HuH-7.5 (cell line): ENCODE results near the gene ZNF579.
"Not testable (repeated sequence)": the region's sequence is repeated elsewhere in the genome, so short reads cannot be mapped to it uniquely, and the experiment has no call there.

Source experiments
- DNase-seq: peaks from one replicate; pipeline ENCODE4 v3.0.0; 2011; ENCODE audit warnings: low spot score

ZNF579 gene

DNA sequence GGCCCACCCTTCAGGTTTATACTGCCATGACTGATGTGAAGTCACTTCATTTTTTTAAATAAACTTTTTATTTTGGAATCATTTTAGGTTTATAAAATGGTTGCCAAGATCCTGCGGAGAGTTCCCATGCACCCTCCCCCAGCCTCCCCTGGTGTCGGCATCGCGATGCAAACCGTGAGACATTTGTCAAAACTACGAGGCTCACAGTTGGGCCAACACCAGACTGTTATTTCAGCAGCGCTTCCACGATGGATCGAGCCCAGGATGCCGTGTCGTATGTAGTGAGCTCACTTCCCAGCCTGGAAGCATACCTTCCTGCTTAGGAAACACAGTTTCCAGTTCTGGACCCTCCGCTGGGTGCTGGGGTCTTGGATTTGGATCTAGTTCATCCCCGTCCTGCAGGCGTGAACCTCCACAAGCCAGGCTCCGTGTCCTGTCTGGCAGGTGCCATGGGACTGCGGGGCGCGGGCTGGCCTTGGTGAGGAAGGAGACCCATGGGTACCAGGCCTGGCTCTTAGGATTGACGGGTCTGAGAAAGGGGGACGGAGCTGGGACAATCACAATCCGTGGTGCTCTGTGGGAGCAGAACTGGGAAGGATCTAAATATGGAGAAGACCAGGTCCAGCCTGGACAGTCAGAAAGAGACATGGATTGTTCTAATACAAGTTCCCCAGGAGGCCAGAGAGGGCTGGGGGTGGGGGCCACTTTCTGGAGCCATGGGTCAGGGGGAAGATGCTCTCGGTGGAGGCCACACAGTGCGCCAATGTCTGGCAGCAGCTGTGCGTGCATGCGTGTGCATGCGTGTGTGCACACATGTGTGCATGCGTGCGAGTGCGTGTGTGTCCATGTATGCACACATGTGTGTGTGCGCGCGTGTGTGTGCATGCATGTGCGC lies 41.3 kb downstream of the ZNF579 start:
- DNase-seq = no peak

DNA sequence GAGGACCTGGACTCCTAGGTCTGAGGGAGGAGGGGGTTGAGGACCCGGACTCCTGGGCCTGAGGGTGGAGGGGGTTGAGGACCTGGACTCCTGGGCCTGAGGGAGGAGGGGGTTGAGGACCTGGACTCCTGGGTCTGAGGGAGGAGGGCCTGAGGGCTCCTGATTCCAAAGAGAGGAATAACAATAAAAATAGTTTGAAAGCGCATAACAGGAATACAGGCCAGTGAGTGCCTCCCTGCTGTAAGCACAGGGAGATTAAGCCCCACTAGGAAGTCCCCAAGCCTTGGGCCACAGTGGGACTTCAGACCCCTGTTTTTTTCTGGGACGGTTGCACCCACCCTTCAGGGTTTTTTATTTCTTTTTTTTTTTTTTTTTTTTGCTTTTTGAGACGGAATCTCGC lies 42.5 kb downstream of the ZNF579 start:
- no peak for DNase-seq

DNA sequence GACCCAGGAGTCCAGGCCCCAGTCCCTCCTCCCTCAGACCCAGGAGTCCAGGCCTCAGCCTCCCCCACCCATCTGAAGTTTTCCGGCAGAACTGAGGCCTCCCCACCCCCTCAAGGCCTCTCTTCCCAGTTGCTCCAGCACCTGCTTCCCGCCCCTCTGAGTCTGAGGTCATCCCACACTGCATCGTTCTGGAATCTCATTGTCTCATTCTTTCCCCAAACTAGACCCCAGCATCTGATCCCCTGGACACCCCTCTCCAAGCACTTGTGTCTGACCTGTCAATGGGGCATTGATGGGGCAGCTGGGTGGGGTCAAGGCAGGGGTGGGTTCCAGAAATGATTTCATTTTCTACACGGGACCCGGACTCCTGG lies 42.9 kb downstream of the ZNF579 start:
- DNase-seq = no peak

DNA sequence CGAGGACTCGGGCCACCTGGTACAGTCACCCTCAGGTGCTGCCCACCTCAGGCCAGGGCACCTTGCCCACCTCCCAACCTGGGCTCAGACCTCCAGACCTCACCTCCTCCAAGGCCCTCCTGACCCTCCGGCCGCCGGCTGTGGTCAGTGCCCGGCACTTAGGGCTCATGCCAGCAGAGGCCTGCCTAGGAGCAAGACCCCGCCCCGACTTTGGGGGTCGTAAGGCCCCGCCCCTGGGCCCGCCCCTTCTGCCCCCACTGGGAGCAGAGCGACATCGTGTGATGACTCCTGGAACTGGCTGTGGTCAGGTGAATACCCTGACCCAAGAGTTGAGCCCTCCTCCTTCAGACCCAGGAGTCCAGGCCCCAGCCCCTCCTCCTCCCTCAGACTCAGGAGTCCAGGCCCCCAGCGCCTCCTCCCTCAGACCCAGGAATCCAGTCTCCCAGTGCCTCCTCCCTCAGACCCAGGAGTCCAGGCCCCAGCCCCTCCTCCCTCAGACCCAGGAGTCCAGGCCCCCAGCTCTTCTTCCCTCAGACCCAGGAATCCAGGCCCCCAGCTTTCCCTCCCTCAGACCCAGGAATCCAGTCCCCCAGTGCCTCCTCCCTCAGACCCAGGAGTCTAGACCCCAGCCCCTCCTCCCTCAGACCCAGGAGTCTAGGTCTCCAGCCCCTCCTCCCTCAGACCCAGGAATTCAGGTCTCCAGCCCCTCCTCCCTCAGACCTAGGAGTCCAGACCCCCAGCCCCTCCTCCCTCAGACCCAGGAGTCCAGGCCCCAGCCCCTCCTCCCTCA lies 43.5 kb downstream of the ZNF579 start, which contains the start of gene SBK2:
Gene SBK2 (minus strand): TSS at position 183 of the 790 bp plus-strand sequence. CDS start 839 bp downstream, outside the sequence.
- no peak for DNase-seq

DNA sequence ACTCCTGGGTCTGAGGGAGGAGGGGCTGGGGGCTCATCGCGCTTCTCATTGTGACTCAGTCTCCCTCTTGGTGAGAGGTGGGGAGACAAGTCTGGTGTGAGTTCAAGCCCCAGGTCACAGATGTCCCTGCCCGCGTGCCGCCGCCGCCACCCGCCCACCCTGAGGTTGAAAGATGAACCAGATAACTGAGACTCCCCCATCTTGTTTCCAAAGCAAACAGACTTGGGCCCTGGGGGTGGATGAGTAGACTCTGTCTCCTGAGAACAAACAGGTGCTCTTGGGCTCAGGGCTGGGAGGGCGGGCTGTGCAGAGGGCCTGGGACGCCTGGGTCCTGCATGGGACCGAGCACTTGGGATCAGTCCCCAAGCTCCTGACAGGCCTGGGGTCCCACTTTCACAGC lies 44.3 kb downstream of the ZNF579 start:
- DNase-seq = no peak

DNA sequence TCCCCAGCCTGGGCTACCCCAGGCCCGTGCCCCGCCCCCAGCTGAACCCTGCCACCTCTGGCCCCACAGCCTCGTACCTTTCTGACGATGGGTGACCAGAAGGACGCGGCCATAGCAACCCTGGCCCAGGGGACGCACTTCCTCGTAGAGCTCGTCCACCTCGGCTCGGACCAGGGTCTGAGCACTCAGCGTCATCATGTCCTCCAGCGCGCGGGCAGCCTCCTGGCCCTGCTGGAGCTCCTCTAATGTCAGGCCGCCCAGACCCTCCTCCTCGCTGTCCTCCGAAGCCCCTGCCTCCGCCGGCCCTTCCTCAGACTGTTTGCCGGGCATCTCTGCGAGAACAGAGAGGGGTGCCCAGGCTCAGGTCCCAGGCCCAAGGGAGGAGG lies 44.7 kb downstream of the ZNF579 start:
- DNase-seq = no peak

DNA sequence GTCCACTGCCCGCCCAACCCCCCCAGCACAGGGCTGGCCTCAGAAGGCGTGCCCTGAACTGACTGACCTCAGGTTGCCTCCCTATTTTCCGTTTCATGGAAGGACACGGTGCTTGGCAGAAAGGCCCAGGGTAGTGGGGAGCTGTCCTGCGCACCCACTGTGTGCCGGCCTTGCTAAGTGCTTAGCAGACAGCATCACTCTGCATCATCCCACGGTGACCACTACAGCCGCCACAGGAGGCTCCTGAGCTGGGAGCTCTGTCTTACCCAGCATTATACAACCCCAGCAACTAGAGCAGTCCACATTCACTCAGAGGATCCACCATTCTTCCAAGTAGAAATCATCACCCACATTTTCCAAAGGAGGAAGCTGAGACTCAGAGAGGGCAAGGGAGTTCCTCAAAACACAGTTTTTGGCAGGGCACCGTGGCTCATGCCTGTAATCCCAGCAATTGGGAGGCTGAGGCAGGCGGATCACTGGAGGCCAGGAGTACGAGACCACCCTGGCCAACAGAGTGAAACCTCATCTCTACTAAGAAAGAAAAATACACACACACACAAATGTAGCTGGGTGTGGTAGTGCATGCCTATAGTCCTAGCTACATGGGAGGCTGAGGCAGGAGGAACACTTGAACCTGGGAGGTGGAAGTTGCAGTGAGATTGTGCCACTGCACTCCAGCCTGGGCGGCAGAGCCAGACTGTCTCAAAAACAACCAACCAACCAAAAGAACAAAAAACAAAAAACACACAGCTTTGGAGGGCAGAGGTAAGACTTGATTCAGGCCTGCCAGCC lies 45.3 kb downstream of the ZNF579 start:
- no peak for DNase-seq

DNA sequence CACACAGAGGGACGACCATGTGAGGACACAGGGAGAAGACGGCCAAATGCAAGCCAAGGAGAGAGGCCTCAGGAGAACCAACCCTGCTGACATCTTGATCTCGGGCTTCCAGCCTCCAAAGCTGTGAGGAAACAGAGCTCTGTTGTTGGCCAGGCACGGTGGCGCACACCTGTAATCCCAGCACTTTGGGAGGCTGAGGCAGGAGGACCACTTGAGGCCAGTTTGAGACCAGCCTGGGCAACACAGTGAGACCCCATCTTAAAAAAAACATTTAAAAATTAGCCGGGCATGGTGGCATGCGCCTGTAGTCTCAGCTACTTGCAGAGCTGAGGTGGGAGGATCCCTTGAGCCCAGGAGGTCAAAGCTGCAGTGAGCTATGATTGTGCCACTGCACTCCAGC lies 46.4 kb downstream of the ZNF579 start:
- not testable (repeated sequence) for DNase-seq

DNA sequence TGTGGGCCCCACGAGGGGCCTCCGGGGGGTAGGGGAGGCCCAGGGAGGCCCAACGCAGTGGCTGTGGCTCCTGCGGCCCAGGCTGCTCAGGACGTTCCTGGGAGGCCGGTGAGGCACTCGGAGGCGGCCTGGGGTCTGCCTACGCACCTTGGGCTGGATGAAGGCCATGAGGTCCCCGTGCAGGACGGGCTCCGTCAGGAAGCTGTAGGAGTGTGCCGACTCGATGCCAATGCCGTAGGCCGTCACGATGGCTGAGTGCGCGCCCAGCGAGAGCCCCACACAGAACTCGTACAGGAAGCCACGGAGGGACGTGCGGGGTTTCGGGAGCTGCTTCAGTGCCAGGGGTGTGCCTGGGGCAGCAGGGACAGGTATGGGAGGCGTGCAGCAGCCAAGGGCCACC lies 49.7 kb downstream of the ZNF579 start:
- DNase-seq = no peak

DNA sequence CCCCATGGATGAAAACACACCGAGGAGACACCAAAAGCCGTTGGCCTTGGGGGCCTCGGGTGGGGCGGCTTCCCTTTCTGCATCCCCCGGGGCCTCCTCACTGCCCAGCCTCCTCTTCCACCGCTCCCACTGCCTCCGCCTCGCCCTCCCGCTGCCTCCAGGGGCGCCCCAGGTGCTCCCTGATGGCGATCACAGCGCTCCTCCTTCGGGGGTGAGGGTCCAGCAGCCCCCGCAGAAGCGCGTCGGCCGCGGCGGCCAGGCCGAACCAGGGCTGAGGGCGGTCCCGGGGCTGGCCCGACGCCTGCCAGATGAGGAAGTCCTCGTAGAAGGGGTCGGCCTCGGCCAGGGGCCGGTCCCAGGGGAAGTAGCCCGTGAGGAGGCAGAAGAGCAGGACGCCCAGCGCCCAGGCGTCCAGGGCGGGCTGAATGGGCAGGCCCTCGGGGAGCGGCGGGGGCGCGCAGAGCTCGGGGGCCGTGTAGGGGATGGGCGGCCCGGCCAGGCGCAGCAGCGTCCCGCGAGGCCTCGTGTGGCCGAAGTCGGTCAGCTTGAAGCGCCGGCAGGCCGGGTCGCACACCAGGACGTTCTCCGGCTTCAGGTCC lies 50.9 kb downstream of the ZNF579 start:
- no peak for DNase-seq

DNA sequence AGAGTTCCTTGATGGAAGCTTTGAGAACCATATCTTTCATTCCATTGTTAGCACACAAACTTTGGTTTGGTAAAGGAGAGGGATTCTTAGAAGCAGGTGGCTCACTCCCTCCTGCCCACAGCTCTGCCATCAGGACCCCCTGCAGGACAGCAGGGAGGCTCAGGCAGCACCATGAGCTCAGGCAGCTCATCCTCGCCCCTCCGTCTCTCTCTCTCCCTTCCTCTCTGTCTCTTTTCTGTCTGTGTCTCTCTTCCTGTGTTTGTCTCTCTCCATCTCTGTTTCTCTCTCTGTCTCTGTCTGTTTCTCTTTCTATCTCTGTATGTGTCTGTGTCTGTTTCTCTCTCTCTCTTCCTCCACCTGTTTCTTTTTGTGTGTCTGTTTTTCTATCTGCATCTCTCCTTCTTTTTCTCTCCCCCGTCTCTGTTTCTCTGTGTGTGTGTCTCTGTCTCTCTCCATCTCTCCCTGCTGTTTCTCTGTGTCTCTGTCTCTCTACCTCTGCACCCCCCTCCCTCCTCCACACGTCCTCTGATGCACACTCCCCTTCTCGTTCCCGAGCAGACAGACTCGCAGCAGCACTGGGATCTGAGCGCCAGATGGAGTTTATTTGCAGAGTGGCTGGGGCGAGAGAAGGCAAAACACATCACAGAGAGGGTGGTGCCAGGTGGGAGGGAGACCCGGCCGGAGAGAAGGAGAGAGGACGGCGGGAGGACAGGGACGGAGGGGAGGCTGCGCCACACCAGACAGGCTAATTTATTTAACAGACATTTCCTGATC lies 52.4 kb downstream of the ZNF579 start:
- no peak for DNase-seq

DNA sequence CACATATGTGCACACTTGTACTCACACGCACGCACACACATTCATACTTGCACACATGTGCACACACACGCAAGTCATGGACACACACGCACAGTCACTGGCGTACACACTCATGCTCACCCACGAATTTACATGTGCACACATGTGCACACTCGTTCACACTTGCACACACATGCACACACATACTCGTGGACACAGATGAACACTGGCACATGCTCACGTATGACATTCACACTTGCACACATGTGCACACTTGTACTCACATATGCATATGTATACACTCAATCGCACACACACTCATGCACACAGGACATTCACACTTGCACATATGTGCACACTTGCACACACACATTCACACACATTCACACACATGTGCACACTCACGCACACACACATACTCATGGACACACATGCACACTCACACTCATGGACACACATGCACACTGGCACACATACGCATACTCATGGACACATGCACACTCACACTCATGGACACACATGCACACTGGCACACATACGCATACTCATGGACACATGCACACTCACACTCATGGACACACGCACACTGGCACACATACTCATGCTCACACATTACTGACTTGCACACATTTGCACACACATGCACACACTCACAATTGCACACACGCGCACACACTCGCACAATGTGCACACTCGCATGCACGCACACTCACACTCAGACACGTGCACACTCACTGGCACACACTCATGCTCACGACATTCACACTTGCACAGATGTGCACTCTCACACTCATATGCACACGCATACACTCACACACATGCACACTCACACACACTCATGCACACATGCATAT lies 53.2 kb downstream of the ZNF579 start:
- no peak for DNase-seq
